Measurements from ENCODE around the gene KCNJ11. TPM values are rescaled to one million over a fixed set of nuclear protein-coding genes. Genes with fewer than 3 reads are reported as not detected.

Gene KCNJ11
- total RNA-seq, 1 donor from 2014 or later: 1.9 TPM

DNA sequence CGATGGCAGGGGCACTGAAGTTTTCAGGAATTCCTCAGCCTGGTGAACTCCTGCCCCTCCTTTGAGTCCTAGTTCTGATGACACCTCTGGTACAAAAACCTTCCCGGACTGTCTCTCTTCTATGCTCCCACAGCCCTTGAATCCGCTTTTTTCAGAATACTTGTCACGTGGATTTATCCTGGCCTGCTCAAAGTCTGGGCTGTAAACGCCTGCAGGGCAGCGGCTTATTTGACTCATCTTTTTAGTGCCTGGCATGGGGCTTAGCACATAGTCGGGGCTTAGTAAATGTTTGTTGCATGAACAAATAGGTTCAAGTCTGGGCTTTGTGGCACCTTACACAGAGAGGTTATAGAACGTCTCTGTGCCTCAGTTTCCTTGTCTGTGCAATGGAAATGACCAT is 13.4 kb upstream of the KCNJ11 start:
- no peak overlapping the region for H3K27ac Mint-ChIP-seq
- no peak for DNase-seq (ENCODE audit: low spot score)
- Histone ChIP-seq H3K4me2 (no peak overlapping the region), H3K27me3 (no peaks in the 10 kb centered on the region), H3K36me3 (no peaks in the 10 kb centered on the region), H3K4me1 (peaks cover 6% of the 10 kb centered on the region), H3K9me3 (ENCODE audit: low read depth) (no peaks in the 10 kb centered on the region), H3K4me3 (no peak overlapping the region), H3K79me2 (ENCODE audit: low read depth) (no peaks in the 10 kb centered on the region), H2AFZ (replicated peaks) (no peak overlapping the region), H3K9ac (no peak overlapping the region), H3F3A (ENCODE audit: low read depth) (no peaks in the 10 kb centered on the region), H3K27ac (no peak overlapping the region), H4K20me1 (ENCODE audit: low read depth) (no peaks in the 10 kb centered on the region)
- H3K36me3 Mint-ChIP-seq: no peaks in the 10 kb centered on the region
- peaks cover 8% of the 10 kb centered on the region for H3K27me3 Mint-ChIP-seq (ENCODE audit: insufficient read depth, low read depth)
- H3K4me1 Mint-ChIP-seq: no peaks in the 10 kb centered on the region
- H3K4me3 Mint-ChIP-seq: no peak overlapping the region
- TF ChIP-seq EZH2phosphoT487 (IDR thresholded peaks at IDR 0.05) (no peak), EZH2 (IDR thresholded peaks at IDR 0.05) (no peak)
- TF ChIP-seq, protein P1, sequence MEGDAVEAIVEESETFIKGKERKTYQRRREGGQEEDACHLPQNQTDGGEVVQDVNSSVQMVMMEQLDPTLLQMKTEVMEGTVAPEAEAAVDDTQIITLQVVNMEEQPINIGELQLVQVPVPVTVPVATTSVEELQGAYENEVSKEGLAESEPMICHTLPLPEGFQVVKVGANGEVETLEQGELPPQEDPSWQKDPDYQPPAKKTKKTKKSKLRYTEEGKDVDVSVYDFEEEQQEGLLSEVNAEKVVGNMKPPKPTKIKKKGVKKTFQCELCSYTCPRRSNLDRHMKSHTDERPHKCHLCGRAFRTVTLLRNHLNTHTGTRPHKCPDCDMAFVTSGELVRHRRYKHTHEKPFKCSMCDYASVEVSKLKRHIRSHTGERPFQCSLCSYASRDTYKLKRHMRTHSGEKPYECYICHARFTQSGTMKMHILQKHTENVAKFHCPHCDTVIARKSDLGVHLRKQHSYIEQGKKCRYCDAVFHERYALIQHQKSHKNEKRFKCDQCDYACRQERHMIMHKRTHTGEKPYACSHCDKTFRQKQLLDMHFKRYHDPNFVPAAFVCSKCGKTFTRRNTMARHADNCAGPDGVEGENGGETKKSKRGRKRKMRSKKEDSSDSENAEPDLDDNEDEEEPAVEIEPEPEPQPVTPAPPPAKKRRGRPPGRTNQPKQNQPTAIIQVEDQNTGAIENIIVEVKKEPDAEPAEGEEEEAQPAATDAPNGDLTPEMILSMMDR (IDR thresholded peaks at IDR 0.05): no peak
- no peaks in the 10 kb centered on the region for H3K9me3 Mint-ChIP-seq

DNA sequence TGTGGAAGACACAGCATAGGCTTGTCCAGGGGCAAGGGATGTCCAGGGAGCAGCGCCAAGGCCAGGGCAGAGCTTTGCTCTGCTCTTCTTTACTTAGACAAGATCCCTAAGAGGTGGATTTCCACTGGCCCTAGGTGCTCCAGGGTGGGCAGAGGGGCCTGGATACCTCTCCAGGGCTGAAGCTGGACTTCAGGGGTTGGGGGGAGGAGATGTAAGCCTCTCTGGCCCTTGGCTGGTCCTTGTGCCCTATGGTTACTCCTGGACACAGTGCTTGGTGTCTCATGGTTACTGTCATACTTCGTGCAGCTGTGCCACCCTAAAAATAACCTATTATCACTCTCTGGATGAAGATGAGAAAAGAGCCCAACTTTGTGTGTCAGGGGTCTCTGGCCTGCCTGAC is 12.9 kb upstream of the KCNJ11 start:
- Histone ChIP-seq H3K36me3 (no peaks in the 10 kb centered on the region), H3K4me1 (peaks cover 6% of the 10 kb centered on the region), H2AFZ (replicated peaks) (no peak overlapping the region), H3F3A (ENCODE audit: low read depth) (no peaks in the 10 kb centered on the region), H3K9me3 (ENCODE audit: low read depth) (no peaks in the 10 kb centered on the region), H3K9ac (no peak overlapping the region), H4K20me1 (ENCODE audit: low read depth) (no peaks in the 10 kb centered on the region), H3K4me2 (no peak overlapping the region), H3K27me3 (no peaks in the 10 kb centered on the region), H3K27ac (no peak overlapping the region), H3K79me2 (ENCODE audit: low read depth) (no peaks in the 10 kb centered on the region), H3K4me3 (no peak overlapping the region)
- Mint-ChIP-seq H3K4me1 (no peaks in the 10 kb centered on the region), H3K27ac (no peak overlapping the region), H3K27me3 (ENCODE audit: insufficient read depth, low read depth) (peaks cover 7% of the 10 kb centered on the region), H3K4me3 (no peak overlapping the region), H3K36me3 (no peaks in the 10 kb centered on the region), H3K9me3 (no peaks in the 10 kb centered on the region)
- no peak for DNase-seq (ENCODE audit: low spot score)
- TF ChIP-seq, protein P1 (IDR thresholded peaks at IDR 0.05): no peak
- TF ChIP-seq EZH2phosphoT487 (IDR thresholded peaks at IDR 0.05) (no peak), EZH2 (IDR thresholded peaks at IDR 0.05) (no peak)

DNA sequence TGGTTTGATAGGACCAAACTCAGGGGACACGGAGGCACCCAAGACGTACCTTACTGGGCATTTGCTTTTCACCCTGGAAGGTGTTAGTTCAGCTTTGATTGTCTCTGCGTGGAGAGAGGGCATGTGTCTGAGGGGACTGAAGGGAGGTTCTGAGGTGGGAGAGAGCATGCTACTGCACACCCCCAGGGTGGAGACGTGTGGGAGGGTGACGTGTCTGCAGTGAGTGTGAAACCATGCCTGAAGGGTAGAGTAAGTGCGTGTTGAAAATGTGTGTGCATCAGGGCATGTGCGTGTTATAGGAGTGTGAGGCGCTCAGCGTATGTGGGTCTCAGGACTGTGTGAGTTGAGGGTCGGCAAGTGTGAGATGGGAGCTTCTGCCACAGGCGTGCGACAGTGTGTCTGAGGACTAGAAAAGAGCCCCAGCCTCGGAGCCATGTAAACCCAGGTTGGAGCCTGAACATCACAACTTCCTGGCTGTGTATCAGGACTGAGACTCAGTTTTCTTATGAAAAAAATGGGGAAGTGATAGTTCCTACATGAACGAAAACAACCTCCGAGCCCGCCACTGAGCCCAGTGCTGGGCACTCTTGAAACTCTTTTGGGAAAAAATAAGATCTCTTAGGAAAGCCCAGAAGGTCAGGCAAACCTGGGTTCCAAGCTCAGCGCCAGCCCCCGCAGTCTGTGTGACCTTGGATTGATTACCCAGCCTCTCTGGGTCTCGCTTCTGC is 11.8 kb upstream of the KCNJ11 start:
- no peaks in the 10 kb centered on the region for H3K79me2 ChIP-seq (ENCODE audit: low read depth)
- H3K36me3 ChIP-seq: no peaks in the 10 kb centered on the region
- TF ChIP-seq EZH2phosphoT487 (IDR thresholded peaks at IDR 0.05) (no peak), EZH2 (IDR thresholded peaks at IDR 0.05) (no peak)
- TF ChIP-seq, protein P1 (IDR thresholded peaks at IDR 0.05): no peak
- H3K27me3 ChIP-seq: no peaks in the 10 kb centered on the region
- H3K4me1 Mint-ChIP-seq: no peaks in the 10 kb centered on the region
- no peaks in the 10 kb centered on the region for H4K20me1 ChIP-seq (ENCODE audit: low read depth)
- no peaks in the 10 kb centered on the region for H3F3A ChIP-seq (ENCODE audit: low read depth)
- no peak for DNase-seq (ENCODE audit: low spot score)
- H3K9me3 ChIP-seq (ENCODE audit: low read depth): no peaks in the 10 kb centered on the region
- no peak overlapping the region for H2AFZ ChIP-seq (replicated peaks)
- no peaks in the 10 kb centered on the region for H3K4me1 ChIP-seq
- H3K27me3 Mint-ChIP-seq (ENCODE audit: insufficient read depth, low read depth): peaks cover 7% of the 10 kb centered on the region
- H3K36me3 Mint-ChIP-seq: no peaks in the 10 kb centered on the region
- peak overlapping the region; percentile 74 for H3K27ac Mint-ChIP-seq
- no peak overlapping the region for H3K4me2 ChIP-seq
- no peak overlapping the region for H3K4me3 Mint-ChIP-seq
- no peak overlapping the region for H3K9ac ChIP-seq
- H3K4me3 ChIP-seq: no peak overlapping the region
- no peak overlapping the region for H3K27ac ChIP-seq
- no peaks in the 10 kb centered on the region for H3K9me3 Mint-ChIP-seq

All from neural progenitor cell (in vitro differentiated cells).